ENCODE measurements around the gene TCF12.

TCF12 gene

GRCh38 chr15:57201578-57201977, 283.1 kb downstream of the TCF12 start:
- Histone ChIP-seq H3K27me3 (replicated peaks; ENCODE audit: control insufficient read depth, insufficient read depth, low read length) (no peaks in the 10 kb centered on the region), H3K4me1 (ENCODE audit: control insufficient read depth, insufficient read depth, low read length) (peaks cover 2% of the 10 kb centered on the region), H3K9me3 (ENCODE audit: control insufficient read depth, low read length) (no peaks in the 10 kb centered on the region), H3K9ac (ENCODE audit: low read length) (no peak overlapping the region), H3K4me3 (ENCODE audit: low read length) (no peak overlapping the region), H3K36me3 (ENCODE audit: control insufficient read depth, insufficient read depth, low read length, severe bottlenecking) (peaks cover 5% of the 10 kb centered on the region)
- no peak for DNase-seq (ENCODE audit: low read depth)

GRCh38 chr15:57203906-57204305, 285.5 kb downstream of the TCF12 start:
- Histone ChIP-seq H3K36me3 (ENCODE audit: control insufficient read depth, insufficient read depth, low read length, severe bottlenecking) (peaks cover 5% of the 10 kb centered on the region), H3K9me3 (ENCODE audit: control insufficient read depth, low read length) (no peaks in the 10 kb centered on the region), H3K27me3 (replicated peaks; ENCODE audit: control insufficient read depth, insufficient read depth, low read length) (no peaks in the 10 kb centered on the region), H3K9ac (ENCODE audit: low read length) (no peak overlapping the region), H3K4me3 (ENCODE audit: low read length) (no peak overlapping the region), H3K4me1 (ENCODE audit: control insufficient read depth, insufficient read depth, low read length) (no peaks in the 10 kb centered on the region)
- DNase-seq (ENCODE audit: low read depth): no peak

GRCh38 chr15:57205027-57205855, 286.8 kb downstream of the TCF12 start:
- Histone ChIP-seq H3K9me3 (ENCODE audit: control insufficient read depth, low read length) (no peaks in the 10 kb centered on the region), H3K4me3 (ENCODE audit: low read length) (no peak overlapping the region), H3K4me1 (ENCODE audit: control insufficient read depth, insufficient read depth, low read length) (no peaks in the 10 kb centered on the region), H3K27me3 (replicated peaks; ENCODE audit: control insufficient read depth, insufficient read depth, low read length) (no peaks in the 10 kb centered on the region), H3K36me3 (ENCODE audit: control insufficient read depth, insufficient read depth, low read length, severe bottlenecking) (peaks cover 5% of the 10 kb centered on the region), H3K9ac (ENCODE audit: low read length) (no peak overlapping the region)
- DNase-seq (ENCODE audit: low read depth): no peak

GRCh38 chr15:57205996-57206395, 287.6 kb downstream of the TCF12 start:
- DNase-seq (ENCODE audit: low read depth): no peak
- no peaks in the 10 kb centered on the region for H3K4me1 ChIP-seq (ENCODE audit: control insufficient read depth, insufficient read depth, low read length)
- no peaks in the 10 kb centered on the region for H3K9me3 ChIP-seq (ENCODE audit: control insufficient read depth, low read length)
- no peak overlapping the region for H3K4me3 ChIP-seq (ENCODE audit: low read length)
- H3K9ac ChIP-seq (ENCODE audit: low read length): no peak overlapping the region
- H3K36me3 ChIP-seq (ENCODE audit: control insufficient read depth, insufficient read depth, low read length, severe bottlenecking): peaks cover 5% of the 10 kb centered on the region
- no peaks in the 10 kb centered on the region for H3K27me3 ChIP-seq (replicated peaks; ENCODE audit: control insufficient read depth, insufficient read depth, low read length)

- Histone ChIP-seq H3K4me3 (ENCODE audit: low read length) (no peak overlapping the region), H3K36me3 (ENCODE audit: control insufficient read depth, insufficient read depth, low read length, severe bottlenecking) (no peaks in the 10 kb centered on the region), H3K4me1 (ENCODE audit: control insufficient read depth, insufficient read depth, low read length) (peaks cover 44% of the 10 kb centered on the region), H3K9me3 (ENCODE audit: control insufficient read depth, low read length) (no peaks in the 10 kb centered on the region), H3K9ac (ENCODE audit: low read length) (peak overlapping the region; percentile 38), H3K27me3 (replicated peaks; ENCODE audit: control insufficient read depth, insufficient read depth, low read length) (no peaks in the 10 kb centered on the region)
- peak; percentile 55 for DNase-seq (ENCODE audit: low read depth)
Measured at GRCh38 chr15:57213862-57214261, 295.4 kb downstream of the TCF12 start.

GRCh38 chr15:57215326-57215725, 296.9 kb downstream of the TCF12 start:
- peak overlapping the region; percentile 14 for H3K4me3 ChIP-seq (ENCODE audit: low read length)
- H3K4me1 ChIP-seq (ENCODE audit: control insufficient read depth, insufficient read depth, low read length): peaks cover 56% of the 10 kb centered on the region
- no peaks in the 10 kb centered on the region for H3K9me3 ChIP-seq (ENCODE audit: control insufficient read depth, low read length)
- H3K27me3 ChIP-seq (replicated peaks; ENCODE audit: control insufficient read depth, insufficient read depth, low read length): no peaks in the 10 kb centered on the region
- peak overlapping the region; percentile 25 for H3K9ac ChIP-seq (ENCODE audit: low read length)
- peak; percentile 38 for DNase-seq (ENCODE audit: low read depth)
- H3K36me3 ChIP-seq (ENCODE audit: control insufficient read depth, insufficient read depth, low read length, severe bottlenecking): no peaks in the 10 kb centered on the region

- no peak for DNase-seq (ENCODE audit: low read depth)
- Histone ChIP-seq H3K4me1 (ENCODE audit: control insufficient read depth, insufficient read depth, low read length) (peaks cover 62% of the 10 kb centered on the region), H3K9me3 (ENCODE audit: control insufficient read depth, low read length) (no peaks in the 10 kb centered on the region), H3K36me3 (ENCODE audit: control insufficient read depth, insufficient read depth, low read length, severe bottlenecking) (no peaks in the 10 kb centered on the region), H3K27me3 (replicated peaks; ENCODE audit: control insufficient read depth, insufficient read depth, low read length) (no peaks in the 10 kb centered on the region), H3K4me3 (ENCODE audit: low read length) (peak overlapping the region; percentile 14), H3K9ac (ENCODE audit: low read length) (peak overlapping the region; percentile 25)
Measured at GRCh38 chr15:57215881-57216280, 297.4 kb downstream of the TCF12 start.

GRCh38 chr15:57216288-57216687, 297.8 kb downstream of the TCF12 start:
- peak; percentile 82 for DNase-seq (ENCODE audit: low read depth)

GRCh38 chr15:57217778-57218598, 299.5 kb downstream of the TCF12 start:
- peaks cover 68% of the 10 kb centered on the region for H3K4me1 ChIP-seq (ENCODE audit: control insufficient read depth, insufficient read depth, low read length)
- peak overlapping the region; percentile 55 for H3K9ac ChIP-seq (ENCODE audit: low read length)
- H3K4me3 ChIP-seq (ENCODE audit: low read length): peak overlapping the region; percentile 54
- H3K36me3 ChIP-seq (ENCODE audit: control insufficient read depth, insufficient read depth, low read length, severe bottlenecking): no peaks in the 10 kb centered on the region
- DNase-seq (ENCODE audit: low read depth): no peak
- H3K9me3 ChIP-seq (ENCODE audit: control insufficient read depth, low read length): no peaks in the 10 kb centered on the region
- no peaks in the 10 kb centered on the region for H3K27me3 ChIP-seq (replicated peaks; ENCODE audit: control insufficient read depth, insufficient read depth, low read length)

More at GRCh38 chr15:57216288-57216687, 297.8 kb downstream of the TCF12 start:
- Histone ChIP-seq H3K27me3 (replicated peaks; ENCODE audit: control insufficient read depth, insufficient read depth, low read length) (no peaks in the 10 kb centered on the region), H3K9me3 (ENCODE audit: control insufficient read depth, low read length) (no peaks in the 10 kb centered on the region), H3K4me1 (ENCODE audit: control insufficient read depth, insufficient read depth, low read length) (peaks cover 66% of the 10 kb centered on the region), H3K9ac (ENCODE audit: low read length) (peak overlapping the region; percentile 25), H3K4me3 (ENCODE audit: low read length) (peak overlapping the region; percentile 14), H3K36me3 (ENCODE audit: control insufficient read depth, insufficient read depth, low read length, severe bottlenecking) (no peaks in the 10 kb centered on the region)

GRCh38 chr15:57218826-57219576, 300.6 kb downstream of the TCF12 start:
- H3K9me3 ChIP-seq (ENCODE audit: control insufficient read depth, low read length): no peaks in the 10 kb centered on the region
- H3K4me1 ChIP-seq (ENCODE audit: control insufficient read depth, insufficient read depth, low read length): peaks cover 62% of the 10 kb centered on the region
- no peaks in the 10 kb centered on the region for H3K27me3 ChIP-seq (replicated peaks; ENCODE audit: control insufficient read depth, insufficient read depth, low read length)
- peak overlapping the region; percentile 58 for H3K4me3 ChIP-seq (ENCODE audit: low read length)
- H3K9ac ChIP-seq (ENCODE audit: low read length): peak overlapping the region; percentile 55
- peak; percentile 74 for DNase-seq (ENCODE audit: low read depth)
- no peaks in the 10 kb centered on the region for H3K36me3 ChIP-seq (ENCODE audit: control insufficient read depth, insufficient read depth, low read length, severe bottlenecking)

- peaks cover 61% of the 10 kb centered on the region for H3K4me1 ChIP-seq (ENCODE audit: control insufficient read depth, insufficient read depth, low read length)
- peak; percentile 93 for DNase-seq (ENCODE audit: low read depth)
Measured at GRCh38 chr15:57220205-57220604, 301.8 kb downstream of the TCF12 start.

More at GRCh38 chr15:57220205-57220604, 301.8 kb downstream of the TCF12 start:
- H3K27me3 ChIP-seq (replicated peaks; ENCODE audit: control insufficient read depth, insufficient read depth, low read length): no peaks in the 10 kb centered on the region
- H3K9me3 ChIP-seq (ENCODE audit: control insufficient read depth, low read length): no peaks in the 10 kb centered on the region
- H3K9ac ChIP-seq (ENCODE audit: low read length): peak overlapping the region; percentile 40
- peak overlapping the region; percentile 58 for H3K4me3 ChIP-seq (ENCODE audit: low read length)
- H3K36me3 ChIP-seq (ENCODE audit: control insufficient read depth, insufficient read depth, low read length, severe bottlenecking): no peaks in the 10 kb centered on the region
